B cell (primary cell): ENCODE data around the gene CNIH4.

Experiments used
- CTCF ChIP-seq: fragments of 200-600 bp; IDR thresholded peaks from one replicate; pipeline ENCODE4 v1.8.0; 2022; ENCODE audit warnings: antibody characterized with exemption, mild to moderate bottlenecking
- EZH2 ChIP-seq: IDR thresholded peaks from 2 replicates; pipeline ENCODE4 v1.6.1; 2012; ENCODE audit warnings: borderline replicate concordance, low read depth, mild to moderate bottlenecking, moderate library complexity, low read length; ENCODE audit not compliant: insufficient read depth, poor library complexity, severe bottlenecking

- TF ChIP-seq CTCF = no peak
- TF ChIP-seq EZH2 = no peak
Measured at GRCh38 chr1:224404916-224405603, 48.4 kb downstream of the CNIH4 start.
